OCI-LY1 (cell line): ENCODE measurements around the gene ESRRA.

Experiments used
- H2AFZ ChIP-seq: fragments of 200-600 bp; sonication (generic), shearing (Covaris generic); 2 replicates; pipeline ENCODE4 v1.6.0; 2014; ENCODE audit warnings: antibody characterized with exemption, mild to moderate bottlenecking, low read length
- H3F3A ChIP-seq: fragments of 200-600 bp; sonication (generic), shearing (Covaris generic); 2 replicates; pipeline ENCODE4 v1.6.0; 2014; ENCODE audit warnings: mild to moderate bottlenecking, antibody characterized with exemption, low read length, moderate library complexity; ENCODE audit not compliant: insufficient read depth
- H3K27ac ChIP-seq: fragments of 200-600 bp; sonication (generic); 2 replicates; pipeline ENCODE4 v1.5.1; 2014; ENCODE audit warnings: low read length, mixed run types, mild to moderate bottlenecking, low read depth; ENCODE audit not compliant: poor library complexity, severe bottlenecking
- H3K27me3 ChIP-seq: fragments of 200-600 bp; sonication (generic); 2 replicates; pipeline ENCODE4 v1.6.0; 2014; ENCODE audit warnings: antibody characterized with exemption, mild to moderate bottlenecking, low read length, moderate library complexity; ENCODE audit not compliant: insufficient read depth
- H3K36me3 ChIP-seq: fragments of 200-600 bp; sonication (generic); 2 replicates; pipeline ENCODE4 v1.6.1; 2014; ENCODE audit warnings: mild to moderate bottlenecking, antibody characterized with exemption, low read length, moderate library complexity, mixed read lengths; ENCODE audit not compliant: insufficient read depth
- H3K4me1 ChIP-seq: fragments of 200-600 bp; sonication (generic); 2 replicates; pipeline ENCODE4 v1.5.1; 2014; ENCODE audit warnings: mild to moderate bottlenecking, low read length, moderate library complexity; ENCODE audit not compliant: insufficient read depth, severe bottlenecking
- H3K4me2 ChIP-seq: fragments of 200-600 bp; sonication (generic), shearing (Covaris generic); 2 replicates; pipeline ENCODE4 v1.6.1; 2014; ENCODE audit warnings: low read length
- H3K4me3 ChIP-seq: fragments of 200-600 bp; sonication (generic); 2 replicates; pipeline ENCODE4 v1.5.1; 2014; ENCODE audit warnings: low read length, low read depth, mild to moderate bottlenecking, mixed read lengths; ENCODE audit not compliant: poor library complexity, severe bottlenecking
- H3K79me2 ChIP-seq: fragments of 200-600 bp; shearing (Covaris generic); 2 replicates; pipeline ENCODE4 v1.6.1; 2016; ENCODE audit warnings: mixed run types, low read length, mixed read lengths; ENCODE audit not compliant: insufficient read depth
- H3K9ac ChIP-seq: fragments of 200-600 bp; sonication (generic), shearing (Covaris generic); 2 replicates; pipeline ENCODE4 v1.6.1; 2014; ENCODE audit warnings: mild to moderate bottlenecking, low read length, mixed read lengths
- H3K9me2 ChIP-seq: fragments of 200-600 bp; sonication (generic), shearing (Covaris generic); 2 replicates; pipeline ENCODE4 v1.6.1; 2014; ENCODE audit warnings: low read depth, mild to moderate bottlenecking, low read length, mixed read lengths
- H3K9me3 ChIP-seq: fragments of 200-600 bp; shearing (Covaris generic); 2 replicates; pipeline ENCODE4 v1.6.1; 2014; ENCODE audit warnings: low read length, mixed read lengths
- H4K20me1 ChIP-seq: fragments of 200-600 bp; sonication (generic), shearing (Covaris generic); 2 replicates; pipeline ENCODE4 v1.6.0; 2016; ENCODE audit warnings: mild to moderate bottlenecking, low read length; ENCODE audit not compliant: insufficient read depth
- EZH2 ChIP-seq: fragments of 200-600 bp; sonication (generic), shearing (Covaris generic); IDR thresholded peaks from 2 replicates; pipeline ENCODE4 v1.8.0; 2017; ENCODE audit warnings: borderline replicate concordance, mixed run types, mild to moderate bottlenecking, antibody characterized with exemption, low read length, moderate library complexity, mixed read lengths
- TF ChIP-seq, protein P1 (sequence below): fragments of 200-600 bp; sonication (generic), shearing (Covaris generic); IDR thresholded peaks from 2 replicates; pipeline ENCODE4 v1.5.1; 2017; ENCODE audit warnings: mild to moderate bottlenecking, antibody characterized with exemption, low read length, moderate library complexity, mixed read lengths

Gene ESRRA

DNA sequence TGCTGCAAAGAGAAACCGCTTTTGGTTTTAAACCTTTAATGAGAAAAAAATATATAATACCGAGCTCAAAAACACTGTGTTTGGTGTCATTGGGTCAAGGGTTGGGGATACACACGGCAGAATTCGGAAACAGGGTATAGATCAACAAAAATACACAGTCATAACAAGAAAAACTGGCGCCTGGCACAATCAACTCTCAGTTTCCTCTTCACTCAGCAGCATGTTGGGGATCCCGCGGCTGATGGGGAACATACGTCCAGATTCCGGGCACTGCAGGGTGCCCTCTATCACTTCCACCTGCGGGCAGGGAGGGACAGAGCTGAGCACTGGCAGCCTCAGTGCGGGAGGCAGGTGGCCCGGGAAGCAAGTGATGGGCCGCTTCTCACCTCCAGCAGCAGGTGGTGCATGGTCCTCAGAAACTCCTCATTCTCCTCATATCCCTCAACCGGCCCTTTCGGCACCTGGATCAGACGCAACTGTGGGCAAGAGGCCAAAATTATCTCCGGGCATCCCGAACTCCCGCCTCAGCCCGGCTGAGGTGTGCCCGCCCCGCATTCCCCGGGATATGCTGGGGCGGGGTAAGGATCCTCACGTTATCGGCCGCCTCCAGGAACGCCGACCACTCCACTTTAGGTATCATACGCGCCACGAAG, 11.5 kb downstream of the ESRRA start:
- Histone ChIP-seq H2AFZ (no peak overlapping the region), H3F3A (no peaks in the 10 kb centered on the region), H3K9ac (peak overlapping the region; percentile 91)

DNA sequence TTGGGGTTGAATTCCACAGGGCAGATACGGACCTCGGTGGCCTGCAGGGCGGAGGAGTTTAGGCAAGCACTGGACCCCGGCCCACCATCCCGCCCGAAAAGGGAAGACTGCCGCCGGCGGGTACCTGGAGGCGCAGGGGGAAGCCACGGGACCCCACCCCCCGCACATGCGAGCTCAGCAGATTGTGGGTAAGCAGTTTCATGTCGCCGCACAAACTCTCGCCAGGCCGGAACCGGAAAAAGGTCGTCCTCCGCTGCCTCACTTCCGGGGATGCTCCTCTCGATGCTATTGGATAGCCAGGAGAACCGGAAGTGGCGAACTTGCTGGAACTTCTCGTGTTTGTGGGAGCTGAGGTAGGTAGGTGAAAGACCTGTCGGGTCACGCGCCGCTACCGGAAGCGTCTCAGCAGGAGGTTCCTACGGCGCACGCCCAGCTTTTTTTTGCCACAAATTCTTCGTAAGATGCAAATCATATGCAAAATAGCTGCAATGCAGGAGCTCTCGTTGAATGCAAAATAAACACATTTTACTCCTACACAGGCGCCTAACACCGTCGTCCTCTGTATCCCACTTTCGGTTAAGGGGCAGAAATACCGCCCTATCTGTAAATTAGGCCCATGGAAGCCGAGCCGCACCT, 12.1 kb downstream of the ESRRA start, which contains the start of gene TRMT112:
TSS of gene TRMT112 (minus strand) at position 235 of the 636 bp plus-strand sequence. CDS start at position 202, 33 bp downstream.
- H3K36me3 ChIP-seq, result peaks cover 44% of the 10 kb centered on the region; the same call in 1 of the 2 replicates
- H2AFZ ChIP-seq, result no peak within 1 kb of the TSS
- no peaks in the 10 kb centered on the region for H3K9me3 ChIP-seq
- H3K4me2 ChIP-seq, result peak within 1 kb of the TSS; percentile 73
- TF ChIP-seq, protein P1, sequence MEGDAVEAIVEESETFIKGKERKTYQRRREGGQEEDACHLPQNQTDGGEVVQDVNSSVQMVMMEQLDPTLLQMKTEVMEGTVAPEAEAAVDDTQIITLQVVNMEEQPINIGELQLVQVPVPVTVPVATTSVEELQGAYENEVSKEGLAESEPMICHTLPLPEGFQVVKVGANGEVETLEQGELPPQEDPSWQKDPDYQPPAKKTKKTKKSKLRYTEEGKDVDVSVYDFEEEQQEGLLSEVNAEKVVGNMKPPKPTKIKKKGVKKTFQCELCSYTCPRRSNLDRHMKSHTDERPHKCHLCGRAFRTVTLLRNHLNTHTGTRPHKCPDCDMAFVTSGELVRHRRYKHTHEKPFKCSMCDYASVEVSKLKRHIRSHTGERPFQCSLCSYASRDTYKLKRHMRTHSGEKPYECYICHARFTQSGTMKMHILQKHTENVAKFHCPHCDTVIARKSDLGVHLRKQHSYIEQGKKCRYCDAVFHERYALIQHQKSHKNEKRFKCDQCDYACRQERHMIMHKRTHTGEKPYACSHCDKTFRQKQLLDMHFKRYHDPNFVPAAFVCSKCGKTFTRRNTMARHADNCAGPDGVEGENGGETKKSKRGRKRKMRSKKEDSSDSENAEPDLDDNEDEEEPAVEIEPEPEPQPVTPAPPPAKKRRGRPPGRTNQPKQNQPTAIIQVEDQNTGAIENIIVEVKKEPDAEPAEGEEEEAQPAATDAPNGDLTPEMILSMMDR, result no peak
- no peak for TF ChIP-seq EZH2
- H4K20me1 ChIP-seq, result no peaks in the 10 kb centered on the region
- peak within 1 kb of the TSS; percentile 91 for H3K9ac ChIP-seq
- H3K4me1 ChIP-seq, result peaks cover 18% of the 10 kb centered on the region
- no peaks in the 10 kb centered on the region for H3K79me2 ChIP-seq
- no peaks in the 10 kb centered on the region for H3K27me3 ChIP-seq
- peak within 1 kb of the TSS; percentile 94 for H3K27ac ChIP-seq
- H3K4me3 ChIP-seq, result peak within 1 kb of the TSS; percentile 89
- H3F3A ChIP-seq, result no peaks in the 10 kb centered on the region
- H3K9me2 ChIP-seq, result no peaks in the 10 kb centered on the region

More for the DNA sequence above, 11.5 kb downstream of the ESRRA start:
- Histone ChIP-seq H3K9me2 (no peaks in the 10 kb centered on the region), H3K4me2 (peak overlapping the region; percentile 73), H3K4me1 (peaks cover 18% of the 10 kb centered on the region), H3K27ac (peak overlapping the region; percentile 94), H3K27me3 (no peaks in the 10 kb centered on the region), H3K79me2 (no peaks in the 10 kb centered on the region), H3K9me3 (no peaks in the 10 kb centered on the region), H3K36me3 (peaks cover 47% of the 10 kb centered on the region; the same call in 1 of the 2 replicates), H4K20me1 (no peaks in the 10 kb centered on the region), H3K4me3 (peak overlapping the region; percentile 89)
- TF ChIP-seq, protein P1, result peak; percentile 28; the same call in 1 of the 2 replicates
- no peak for TF ChIP-seq EZH2

DNA sequence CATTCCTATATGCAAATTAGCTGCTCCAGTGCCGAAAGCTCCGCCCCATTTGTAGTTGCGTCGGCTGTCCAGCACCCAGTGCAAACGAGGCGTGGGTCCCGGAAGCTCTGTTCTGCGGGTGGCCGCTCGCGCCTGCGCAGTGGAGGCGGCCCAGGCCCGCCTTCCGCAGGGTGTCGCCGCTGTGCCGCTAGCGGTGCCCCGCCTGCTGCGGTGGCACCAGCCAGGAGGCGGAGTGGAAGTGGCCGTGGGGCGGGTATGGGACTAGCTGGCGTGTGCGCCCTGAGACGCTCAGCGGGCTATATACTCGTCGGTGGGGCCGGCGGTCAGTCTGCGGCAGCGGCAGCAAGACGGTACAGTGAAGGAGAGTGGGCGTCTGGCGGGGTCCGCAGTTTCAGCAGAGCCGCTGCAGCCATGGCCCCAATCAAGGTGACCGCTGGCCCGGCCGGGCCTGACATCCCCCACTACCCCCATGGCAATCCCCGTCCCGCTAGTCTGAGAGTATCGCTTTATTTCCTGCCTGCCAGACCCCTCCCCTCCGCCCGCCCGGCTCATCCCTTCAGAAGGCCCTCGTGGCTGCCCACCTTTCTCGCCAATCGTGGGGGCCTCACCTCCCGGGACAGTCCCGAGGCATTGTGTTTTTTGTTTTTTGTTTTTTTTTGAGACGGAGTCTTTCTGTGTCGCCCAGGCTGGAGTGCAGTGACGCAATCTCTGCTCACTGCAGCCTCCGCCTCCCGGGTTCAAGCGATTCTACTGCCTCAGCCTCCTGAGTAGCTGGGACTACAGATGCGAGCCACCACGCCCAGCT, 12.8 kb downstream of the ESRRA start, which contains the start of gene PRDX5:
TSS of gene PRDX5 (plus strand) at position 161 of the 805 bp plus-strand sequence. CDS start at position 256, 95 bp downstream.
- peaks cover 18% of the 10 kb centered on the region for H3K4me1 ChIP-seq
- H3K27ac ChIP-seq, result peak within 1 kb of the TSS; percentile 94
- no peaks in the 10 kb centered on the region for H4K20me1 ChIP-seq
- TF ChIP-seq, protein P1, result peak; percentile 36; the same call in 1 of the 2 replicates
- no peak for TF ChIP-seq EZH2
- no peaks in the 10 kb centered on the region for H3K79me2 ChIP-seq
- peak within 1 kb of the TSS; percentile 91 for H3K9ac ChIP-seq
- H2AFZ ChIP-seq, result no peak within 1 kb of the TSS
- H3K27me3 ChIP-seq, result no peaks in the 10 kb centered on the region
- H3K4me2 ChIP-seq, result peak within 1 kb of the TSS; percentile 73
- H3K9me3 ChIP-seq, result no peaks in the 10 kb centered on the region
- no peaks in the 10 kb centered on the region for H3F3A ChIP-seq
- no peaks in the 10 kb centered on the region for H3K9me2 ChIP-seq
- H3K36me3 ChIP-seq, result peaks cover 37% of the 10 kb centered on the region; the same call in 1 of the 2 replicates
- H3K4me3 ChIP-seq, result peak within 1 kb of the TSS; percentile 89
